ENCODE measurements around the gene MCC.
"Not testable (repeated sequence)": the region's sequence is repeated elsewhere in the genome, so short reads cannot be mapped to it uniquely, and the experiment has no call there.

MCC gene

GRCh38 chr5:113081091-113081839 is 407.0 kb downstream of the MCC start:
- no peak for DNase-seq (ENCODE audit: low read depth)

GRCh38 chr5:113076649-113077048 is 411.6 kb downstream of the MCC start:
- DNase-seq (ENCODE audit: low read depth) = not testable (repeated sequence)

- DNase-seq (ENCODE audit: low read depth) = no peak
These were observed 413.2 kb downstream of the MCC start for GRCh38 chr5:113075019-113075418.

GRCh38 chr5:113073629-113074034 is 414.6 kb downstream of the MCC start:
- not testable (repeated sequence) for DNase-seq (ENCODE audit: low read depth)

- DNase-seq (ENCODE audit: low read depth) = no peak
These were observed 416.9 kb downstream of the MCC start for GRCh38 chr5:113071401-113071800.

- DNase-seq (ENCODE audit: low read depth) = no peak
These were observed 417.4 kb downstream of the MCC start for GRCh38 chr5:113070901-113071300.

GRCh38 chr5:113068559-113068958 is 419.7 kb downstream of the MCC start:
- no peak for DNase-seq (ENCODE audit: low read depth)

GRCh38 chr5:113067635-113068344 is 420.5 kb downstream of the MCC start:
- DNase-seq (ENCODE audit: low read depth) = no peak

GRCh38 chr5:113065626-113066025 is 422.6 kb downstream of the MCC start:
- no peak for DNase-seq (ENCODE audit: low read depth)

GRCh38 chr5:113064806-113065205 is 423.4 kb downstream of the MCC start:
- no peak for DNase-seq (ENCODE audit: low read depth)

GRCh38 chr5:113063927-113064326 is 424.3 kb downstream of the MCC start:
- no peak for DNase-seq (ENCODE audit: low read depth)

- no peak for DNase-seq (ENCODE audit: low read depth)
These were observed 425.3 kb downstream of the MCC start for GRCh38 chr5:113062869-113063508.

- DNase-seq (ENCODE audit: low read depth) = no peak
These were observed 426.1 kb downstream of the MCC start for GRCh38 chr5:113061846-113062780.

- no peak for DNase-seq (ENCODE audit: low read depth)
These were observed 427.7 kb downstream of the MCC start for GRCh38 chr5:113060408-113061025.

GRCh38 chr5:113059232-113060040 is 428.8 kb downstream of the MCC start:
- DNase-seq (ENCODE audit: low read depth) = no peak

- DNase-seq (ENCODE audit: low read depth) = no peak
These were observed 429.5 kb downstream of the MCC start for GRCh38 chr5:113058706-113059226.

GRCh38 chr5:113058269-113058668 is 430.0 kb downstream of the MCC start:
- no peak for DNase-seq (ENCODE audit: low read depth)

- DNase-seq (ENCODE audit: low read depth) = no peak
These were observed 430.7 kb downstream of the MCC start for GRCh38 chr5:113057557-113057984.

GRCh38 chr5:113056988-113057387 is 431.3 kb downstream of the MCC start:
- DNase-seq (ENCODE audit: low read depth) = no peak

GRCh38 chr5:113054899-113055298 is 433.4 kb downstream of the MCC start:
- no peak for DNase-seq (ENCODE audit: low read depth)

Measured in HS-27A (cell line).